Measurements from ENCODE around the gene RPH3AL.

RPH3AL gene, protein sequence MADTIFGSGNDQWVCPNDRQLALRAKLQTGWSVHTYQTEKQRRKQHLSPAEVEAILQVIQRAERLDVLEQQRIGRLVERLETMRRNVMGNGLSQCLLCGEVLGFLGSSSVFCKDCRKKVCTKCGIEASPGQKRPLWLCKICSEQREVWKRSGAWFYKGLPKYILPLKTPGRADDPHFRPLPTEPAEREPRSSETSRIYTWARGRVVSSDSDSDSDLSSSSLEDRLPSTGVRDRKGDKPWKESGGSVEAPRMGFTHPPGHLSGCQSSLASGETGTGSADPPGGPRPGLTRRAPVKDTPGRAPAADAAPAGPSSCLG

GRCh38 chr17:352421-353212 lies at the start of gene RPH3AL:
Gene RPH3AL, minus strand, starts transcription at chr17:352807. Its CDS starts 25,264 bp downstream, at chr17:327543.
- DNase-seq (ENCODE audit: low read depth in 1 of 2, low spot score in 1 of 2), result no peak

DNA sequence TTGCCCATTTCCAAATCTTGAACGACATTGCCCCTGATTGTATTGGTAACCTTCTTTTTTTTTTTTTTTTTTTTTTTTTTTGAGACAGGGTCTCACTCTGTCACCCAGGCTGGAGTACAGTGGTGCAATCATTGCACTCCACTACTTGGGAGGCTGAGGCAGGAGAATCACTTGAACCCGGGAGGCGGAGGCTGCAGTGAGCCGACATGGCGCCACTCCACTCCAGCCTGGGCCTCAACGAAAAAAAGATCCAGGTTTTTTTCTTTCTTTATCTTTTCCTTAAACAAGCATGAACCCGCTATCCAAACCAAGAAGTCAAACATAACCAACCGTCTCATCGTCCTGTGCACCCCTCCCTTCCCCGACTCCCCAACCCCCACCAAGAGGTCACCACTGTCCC lies 47.6 kb upstream of the RPH3AL start:
- DNase-seq (ENCODE audit: low read depth in 1 of 2, low spot score in 1 of 2), result no peak

DNA sequence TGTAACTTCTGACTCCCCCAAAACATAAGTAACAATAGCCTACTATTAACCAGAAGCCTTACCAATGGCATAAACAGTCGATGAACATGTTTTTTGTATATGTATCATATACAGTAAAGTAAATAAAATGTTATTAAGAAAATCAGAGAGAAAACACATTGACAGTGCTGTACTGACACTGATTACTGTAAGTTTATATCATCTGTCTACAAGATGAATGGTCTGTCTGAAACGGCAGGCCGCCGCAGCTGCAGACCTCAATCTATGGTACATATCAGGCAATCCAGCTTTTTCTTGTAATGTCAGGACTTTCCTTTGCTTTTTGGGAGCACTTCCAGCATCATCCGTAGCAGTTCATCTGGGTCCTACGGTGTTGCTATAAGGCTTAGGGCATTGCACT lies 44.2 kb upstream of the RPH3AL start:
- no peak for DNase-seq (ENCODE audit: low read depth in 1 of 2, low spot score in 1 of 2)

DNA sequence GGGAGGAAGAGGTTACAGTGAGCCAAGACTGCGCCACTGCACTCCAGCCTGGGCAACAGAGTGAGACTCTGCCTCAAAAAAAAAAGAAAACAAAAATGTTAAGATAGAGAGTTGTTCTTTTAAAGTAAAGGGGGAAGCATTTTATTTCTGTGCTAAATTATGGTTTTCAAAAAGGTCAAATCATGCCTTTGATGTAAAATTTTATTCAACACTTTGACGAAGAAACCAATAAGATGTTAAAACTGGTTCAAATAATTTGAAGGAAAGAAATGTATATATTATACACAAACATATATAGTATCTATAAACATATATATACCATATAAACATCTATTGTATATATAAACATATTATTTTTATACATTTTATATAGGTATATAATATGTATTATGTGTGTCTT lies 43.4 kb upstream of the RPH3AL start:
- DNase-seq (ENCODE audit: low read depth in 1 of 2, low spot score in 1 of 2), result no peak

- no peak for DNase-seq (ENCODE audit: low read depth in 1 of 2, low spot score in 1 of 2)
These were observed 42.6 kb upstream of the RPH3AL start for GRCh38 chr17:395179-395578.

DNA sequence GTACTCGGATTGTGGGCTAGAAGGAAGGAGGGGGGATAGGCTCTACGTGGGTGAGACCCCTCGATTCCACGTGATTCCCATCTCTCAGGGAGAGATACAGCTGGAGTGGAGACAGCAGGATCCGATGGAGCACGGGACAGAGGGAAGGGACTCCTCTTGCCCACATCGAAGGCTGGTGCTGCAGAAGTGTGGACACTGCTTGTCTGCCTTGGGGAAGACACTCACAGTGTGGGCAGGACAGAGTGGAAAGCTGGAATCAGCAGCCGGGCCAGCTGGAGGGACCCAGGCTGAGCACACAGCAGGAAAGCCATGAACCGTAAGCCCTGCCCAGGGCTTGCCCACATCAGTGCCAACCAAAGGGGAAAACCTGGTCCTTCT lies 42.1 kb upstream of the RPH3AL start:
- DNase-seq (ENCODE audit: low read depth in 1 of 2, low spot score in 1 of 2), result no peak

GRCh38 chr17:393806-394717 lies 41.5 kb upstream of the RPH3AL start:
- DNase-seq (ENCODE audit: low read depth in 1 of 2, low spot score in 1 of 2), result no peak

DNA sequence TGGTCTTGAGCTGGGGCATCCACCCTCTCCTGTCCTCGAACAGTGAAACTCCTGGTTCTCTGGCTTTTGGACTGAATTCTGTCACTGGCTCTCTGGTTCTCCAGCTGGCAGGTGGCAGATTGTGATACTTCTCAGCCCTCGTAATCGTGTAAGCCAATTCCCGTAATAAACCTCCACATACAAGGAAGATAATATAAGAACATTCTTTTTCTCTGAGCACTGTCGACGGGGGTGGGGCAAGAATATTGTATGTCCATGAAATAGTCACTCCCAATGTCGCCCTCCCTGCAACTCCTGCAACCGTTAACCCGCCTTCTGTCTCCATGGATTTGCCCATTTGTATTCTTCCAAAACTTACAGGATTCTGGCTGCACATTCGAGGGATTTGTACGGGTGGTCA lies 39.2 kb upstream of the RPH3AL start:
- no peak for DNase-seq (ENCODE audit: low read depth in 1 of 2, low spot score in 1 of 2)

GRCh38 chr17:390025-390424 lies 37.4 kb upstream of the RPH3AL start:
- DNase-seq (ENCODE audit: low read depth in 1 of 2, low spot score in 1 of 2), result no peak

- no peak for DNase-seq (ENCODE audit: low read depth in 1 of 2, low spot score in 1 of 2)
These were observed 35.5 kb upstream of the RPH3AL start for GRCh38 chr17:388087-388486.

DNA sequence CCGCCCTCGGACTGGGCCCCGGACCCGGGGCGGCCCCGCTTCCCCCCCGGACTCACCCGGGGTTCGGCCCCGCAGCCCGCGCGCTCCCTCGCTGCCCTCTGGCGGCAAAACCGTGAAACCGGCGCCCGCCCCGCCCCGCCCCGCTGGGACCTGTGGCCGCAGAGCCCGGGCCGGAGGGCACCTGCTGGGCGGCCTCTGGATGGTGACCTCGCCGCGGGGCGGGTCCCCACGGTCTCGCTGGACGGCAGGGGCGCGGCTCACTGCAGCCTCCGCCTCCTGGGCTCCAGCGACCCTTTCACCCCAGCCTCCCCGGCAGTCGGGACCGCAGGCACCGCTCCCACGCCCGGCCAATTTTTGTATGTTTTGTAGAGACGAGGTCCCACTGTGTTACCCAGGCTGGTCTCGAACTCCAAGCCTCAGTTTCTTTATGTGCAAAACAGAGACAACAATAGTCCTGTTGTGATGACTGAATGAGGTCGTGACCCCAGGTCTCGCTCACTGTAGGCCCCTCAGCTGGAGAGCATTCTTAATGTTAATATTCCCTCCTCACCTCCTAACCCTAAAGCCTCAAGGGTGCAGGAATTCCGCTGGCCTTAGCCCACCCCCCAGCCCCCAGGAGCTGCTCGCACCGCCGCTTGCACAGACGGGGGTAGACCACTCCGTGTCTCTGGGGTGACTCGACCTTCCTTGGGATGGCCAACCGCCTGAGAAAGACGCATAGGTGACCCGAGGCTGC lies 33.7 kb upstream of the RPH3AL start:
- peak; percentile 39 to 66 for DNase-seq (ENCODE audit: low read depth in 1 of 2, low spot score in 1 of 2)

- no peak for DNase-seq (ENCODE audit: low read depth in 1 of 2, low spot score in 1 of 2)
These were observed 33.2 kb upstream of the RPH3AL start for GRCh38 chr17:385836-386140.

- DNase-seq (ENCODE audit: low read depth in 1 of 2, low spot score in 1 of 2), result no peak
These were observed 32.7 kb upstream of the RPH3AL start for GRCh38 chr17:385178-385835.

- no peak for DNase-seq (ENCODE audit: low read depth in 1 of 2, low spot score in 1 of 2)
These were observed 32.1 kb upstream of the RPH3AL start for GRCh38 chr17:384622-385177.

DNA sequence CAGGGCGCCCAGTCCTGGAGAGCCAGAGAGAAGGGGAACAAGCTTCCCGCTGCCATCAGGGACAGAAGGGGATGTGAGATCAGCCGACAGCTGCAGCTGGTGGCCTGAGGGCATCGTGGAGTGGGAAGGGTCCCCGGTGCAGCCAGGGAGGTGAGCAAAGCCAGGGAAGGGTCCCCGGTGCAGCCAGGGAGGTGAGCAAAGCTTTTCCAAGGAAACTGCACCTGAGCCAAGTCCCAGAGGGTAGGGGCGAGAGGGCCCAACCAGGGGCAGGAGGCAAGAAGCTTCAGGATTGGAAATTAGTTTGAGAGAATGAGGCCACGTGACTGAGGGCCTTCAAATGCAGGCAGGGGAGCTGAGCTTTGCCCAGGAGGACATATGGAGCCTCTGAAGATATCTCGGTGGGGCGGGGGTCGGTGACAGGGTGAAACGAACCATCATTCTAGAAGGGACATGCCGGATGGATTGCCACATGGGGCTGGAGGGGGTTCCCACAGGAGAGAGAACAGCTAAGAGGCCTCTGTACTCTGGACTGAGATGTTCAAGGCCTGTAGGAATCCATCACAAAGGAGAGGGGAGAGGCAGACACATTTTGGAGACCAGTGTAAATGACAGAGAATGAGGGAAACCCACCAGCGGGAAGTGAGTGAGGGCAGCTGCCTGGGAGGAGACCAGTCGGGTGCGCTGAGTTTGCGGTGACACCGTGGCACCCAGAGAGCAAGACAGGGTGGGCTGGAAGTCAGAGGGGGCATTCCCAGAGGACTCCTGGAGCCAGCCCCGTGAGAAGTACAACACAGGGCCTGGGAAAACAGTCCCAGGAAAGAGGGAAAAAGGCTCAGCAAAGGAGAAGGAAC lies 31.4 kb upstream of the RPH3AL start:
- no peak for DNase-seq (ENCODE audit: low read depth in 1 of 2, low spot score in 1 of 2)

DNA sequence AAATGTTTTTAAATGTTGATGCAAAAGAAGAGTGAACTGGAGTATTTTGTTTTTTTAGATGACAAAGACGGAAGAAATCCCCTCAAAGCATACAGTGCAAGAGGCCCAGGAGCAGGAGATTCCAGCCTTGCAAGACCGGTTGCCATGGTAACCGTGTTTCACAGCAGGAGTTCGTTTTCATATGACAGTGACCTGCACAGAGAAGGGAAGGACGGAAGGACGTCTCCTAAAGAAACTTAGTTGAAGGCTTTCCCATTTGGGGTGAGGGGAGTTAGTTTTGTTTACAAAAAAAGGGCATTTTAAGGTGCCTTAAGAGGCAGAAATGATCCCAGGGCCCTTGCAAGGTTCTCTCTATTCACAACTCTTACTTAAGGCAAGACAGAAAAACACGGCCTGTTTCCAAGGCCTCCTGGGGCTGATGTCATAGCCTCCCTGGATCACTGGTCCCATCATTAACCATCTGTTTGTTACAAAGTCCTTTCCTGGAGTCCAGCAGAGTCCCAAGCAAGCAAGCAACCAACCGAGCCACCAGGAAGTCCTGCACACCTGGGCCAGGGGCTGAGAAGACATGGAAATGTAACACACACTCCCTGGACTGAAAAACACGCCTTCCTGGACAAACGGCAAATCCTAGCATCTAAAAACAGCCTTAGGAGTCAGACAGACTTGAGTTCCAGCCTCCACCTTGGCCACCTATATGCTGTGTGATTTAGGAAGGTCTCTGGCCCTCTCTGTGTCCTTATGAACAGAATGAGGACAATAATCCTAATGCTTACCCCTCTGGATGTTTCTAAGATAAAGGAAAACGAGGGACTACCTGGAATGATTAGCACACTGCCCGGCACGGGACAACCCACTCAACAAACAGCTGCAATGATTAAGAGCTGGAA lies 30.3 kb upstream of the RPH3AL start:
- no peak for DNase-seq (ENCODE audit: low read depth in 1 of 2, low spot score in 1 of 2)

- no peak for DNase-seq (ENCODE audit: low read depth in 1 of 2, low spot score in 1 of 2)
These were observed 29.5 kb upstream of the RPH3AL start for GRCh38 chr17:381941-382643.

- no peak for DNase-seq (ENCODE audit: low read depth in 1 of 2, low spot score in 1 of 2)
These were observed 28.9 kb upstream of the RPH3AL start for GRCh38 chr17:381516-381915.

Measured in stimulated activated CD4-positive, alpha-beta T cell treated with anti-CD3 and anti-CD28 coated beads, Interleukin-15, amount 100 ng/mL, for 1 hour (primary cell).